ENCODE data around the gene CCT7. TPM values are rescaled to one million over a fixed set of nuclear protein-coding genes. Genes with fewer than 3 reads are reported as not detected.

Gene CCT7
- total and polyA plus RNA-seq, 8 donors = 124 to 243 (median 147) TPM

DNA sequence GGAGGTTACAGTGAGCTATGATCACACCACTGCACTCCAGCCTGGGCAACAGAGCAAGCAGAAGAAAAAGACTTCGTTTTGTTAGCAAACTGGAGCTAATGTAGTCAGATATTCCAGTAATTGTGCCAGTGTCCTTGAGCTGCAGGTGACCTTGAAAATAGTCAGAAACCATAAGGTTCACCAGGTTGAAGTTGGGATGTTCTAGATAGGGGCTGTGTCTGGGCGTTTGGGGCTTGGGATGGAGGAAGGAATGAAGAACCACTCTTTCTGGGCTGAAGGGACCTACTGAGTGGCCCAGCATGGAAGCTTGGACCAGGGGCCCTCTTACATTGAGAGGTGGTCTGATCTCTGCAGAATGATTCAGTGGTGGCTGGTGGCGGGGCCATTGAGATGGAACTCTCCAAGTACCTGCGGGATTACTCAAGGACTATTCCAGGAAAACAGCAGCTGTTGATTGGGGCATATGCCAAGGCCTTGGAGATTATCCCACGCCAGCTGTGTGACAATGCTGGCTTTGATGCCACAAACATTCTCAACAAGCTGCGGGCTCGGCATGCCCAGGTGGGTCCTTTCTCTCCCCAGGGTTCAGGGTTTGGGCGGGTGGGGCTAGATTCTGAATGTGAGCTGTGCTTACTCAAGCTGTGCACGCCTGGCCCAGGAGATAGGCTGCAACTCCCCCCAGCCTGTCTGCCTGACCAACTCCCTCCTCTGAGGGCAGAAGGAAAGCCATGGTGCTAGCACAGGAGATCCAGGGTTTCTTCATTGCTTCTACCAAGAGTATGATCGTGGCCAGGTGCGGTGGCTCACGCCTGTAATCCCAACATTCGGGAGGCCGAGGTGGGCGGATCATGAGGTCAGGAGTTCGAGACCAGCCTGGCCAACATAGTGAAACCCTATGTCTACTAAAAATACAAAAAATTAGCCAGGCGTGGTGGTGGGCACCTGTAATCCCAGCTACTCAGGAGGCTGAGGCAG, 17.1 kb downstream of the CCT7 start:
- Histone ChIP-seq H3K36me3 (peaks cover 70 to 93% (median 89%) of the 10 kb centered on the region in 4 donors), H3K27ac (no peak overlapping the region), H3K9me3 (no peaks in the 10 kb centered on the region), H3K27me3 (no peaks in the 10 kb centered on the region), H3K4me3 (no peak overlapping the region), H3K4me1 (no peaks in the 10 kb centered on the region)
- intact Hi-C loops (cut with DNase I; ENCODE audit: low total_unique reads) = no loop called here
- WGBS, 5 donors = 88 to 93% (median 89%) methylated on average over 13 to 17 of the region's 17 CpGs
- TF ChIP-seq EP300 (IDR thresholded peaks at IDR 0.05) = no peak
- no peak for DNase-seq

DNA sequence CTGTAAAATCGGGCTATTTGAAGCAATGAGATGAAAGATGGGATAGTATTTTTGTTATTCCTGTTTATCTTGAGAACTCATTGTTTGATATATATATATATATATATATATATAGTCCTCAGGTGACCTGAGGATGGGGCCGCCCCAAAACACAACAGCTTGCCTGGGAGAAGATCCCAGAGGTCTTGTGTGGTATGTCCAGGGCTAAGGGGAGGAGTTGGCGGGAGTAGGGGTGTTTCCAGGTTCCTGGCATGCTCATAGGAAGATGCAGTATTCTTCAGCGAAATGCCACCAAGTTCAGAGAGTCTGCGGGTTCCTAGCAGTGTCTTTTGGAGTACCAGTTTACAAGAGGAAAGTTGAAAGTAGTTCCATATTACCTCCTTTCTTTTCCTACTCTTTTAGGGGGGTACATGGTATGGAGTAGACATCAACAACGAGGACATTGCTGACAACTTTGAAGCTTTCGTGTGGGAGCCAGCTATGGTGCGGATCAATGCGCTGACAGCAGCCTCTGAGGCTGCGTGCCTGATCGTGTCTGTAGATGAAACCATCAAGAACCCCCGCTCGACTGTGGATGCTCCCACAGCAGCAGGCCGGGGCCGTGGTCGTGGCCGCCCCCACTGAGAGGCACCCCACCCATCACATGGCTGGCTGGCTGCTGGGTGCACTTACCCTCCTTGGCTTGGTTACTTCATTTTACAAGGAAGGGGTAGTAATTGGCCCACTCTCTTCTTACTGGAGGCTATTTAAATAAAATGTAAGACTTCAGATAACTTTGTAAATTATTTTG, 18.3 kb downstream of the CCT7 start:
- Histone ChIP-seq H3K36me3 (peaks cover 57 to 81% (median 77%) of the 10 kb centered on the region in 4 donors), H3K4me1 (no peaks in the 10 kb centered on the region), H3K27ac (no peak overlapping the region), H3K4me3 (no peak overlapping the region), H3K27me3 (no peaks in the 10 kb centered on the region), H3K9me3 (no peaks in the 10 kb centered on the region)
- intact Hi-C loops (cut with DNase I; ENCODE audit: low total_unique reads) = no loop called here
- TF ChIP-seq POLR2AphosphoS5 (IDR thresholded peaks at IDR 0.05) (no peak), POLR2A (IDR thresholded peaks at IDR 0.05) (no peak), EP300 (IDR thresholded peaks at IDR 0.05) (no peak)
- TF ChIP-seq, protein P1, sequence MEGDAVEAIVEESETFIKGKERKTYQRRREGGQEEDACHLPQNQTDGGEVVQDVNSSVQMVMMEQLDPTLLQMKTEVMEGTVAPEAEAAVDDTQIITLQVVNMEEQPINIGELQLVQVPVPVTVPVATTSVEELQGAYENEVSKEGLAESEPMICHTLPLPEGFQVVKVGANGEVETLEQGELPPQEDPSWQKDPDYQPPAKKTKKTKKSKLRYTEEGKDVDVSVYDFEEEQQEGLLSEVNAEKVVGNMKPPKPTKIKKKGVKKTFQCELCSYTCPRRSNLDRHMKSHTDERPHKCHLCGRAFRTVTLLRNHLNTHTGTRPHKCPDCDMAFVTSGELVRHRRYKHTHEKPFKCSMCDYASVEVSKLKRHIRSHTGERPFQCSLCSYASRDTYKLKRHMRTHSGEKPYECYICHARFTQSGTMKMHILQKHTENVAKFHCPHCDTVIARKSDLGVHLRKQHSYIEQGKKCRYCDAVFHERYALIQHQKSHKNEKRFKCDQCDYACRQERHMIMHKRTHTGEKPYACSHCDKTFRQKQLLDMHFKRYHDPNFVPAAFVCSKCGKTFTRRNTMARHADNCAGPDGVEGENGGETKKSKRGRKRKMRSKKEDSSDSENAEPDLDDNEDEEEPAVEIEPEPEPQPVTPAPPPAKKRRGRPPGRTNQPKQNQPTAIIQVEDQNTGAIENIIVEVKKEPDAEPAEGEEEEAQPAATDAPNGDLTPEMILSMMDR (IDR thresholded peaks at IDR 0.05) = no peak
- DNase-seq = no peak
- WGBS, 5 donors = 88 to 92% (median 90%) methylated on average over 12 to 17 of the region's 17 CpGs

DNA sequence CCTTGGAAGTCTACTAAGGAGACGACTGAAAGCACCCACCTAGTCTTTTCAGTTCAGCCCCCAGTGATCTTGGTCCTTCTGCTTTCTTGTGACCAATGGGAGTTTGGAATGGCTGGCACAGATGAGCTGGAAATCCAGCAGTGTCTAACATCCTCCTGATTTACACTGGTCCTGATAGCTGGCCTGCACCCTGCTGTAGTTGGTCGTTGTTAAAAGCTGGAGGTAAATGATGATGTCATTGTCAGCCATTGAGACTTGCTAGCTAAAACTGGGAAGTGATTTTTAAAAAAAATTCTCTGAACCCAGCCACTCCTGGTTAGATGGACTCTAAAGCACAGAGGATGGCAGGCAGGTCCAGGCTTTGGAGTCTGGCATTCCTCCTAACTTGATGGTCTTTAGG, 19.3 kb downstream of the CCT7 start:
- H3K4me3 ChIP-seq = no peak overlapping the region
- no peaks in the 10 kb centered on the region for H3K9me3 ChIP-seq
- DNase-seq = no peak
- TF ChIP-seq POLR2AphosphoS5 (IDR thresholded peaks at IDR 0.05) (no peak), POLR2A (IDR thresholded peaks at IDR 0.05) (no peak), EP300 (IDR thresholded peaks at IDR 0.05) (no peak)
- TF ChIP-seq, protein P1 (IDR thresholded peaks at IDR 0.05) = no peak
- peaks cover 48 to 71% (median 67%) of the 10 kb centered on the region in 4 donors for H3K36me3 ChIP-seq
- intact Hi-C loops (cut with DNase I; ENCODE audit: low total_unique reads) = no loop called here
- no peaks in the 10 kb centered on the region for H3K27me3 ChIP-seq
- H3K4me1 ChIP-seq = no peaks in the 10 kb centered on the region
- H3K27ac ChIP-seq = no peak overlapping the region
- WGBS, 5 donors = 53 to 69% (median 59%) methylated on average over 2 of the region's 2 CpGs

DNA sequence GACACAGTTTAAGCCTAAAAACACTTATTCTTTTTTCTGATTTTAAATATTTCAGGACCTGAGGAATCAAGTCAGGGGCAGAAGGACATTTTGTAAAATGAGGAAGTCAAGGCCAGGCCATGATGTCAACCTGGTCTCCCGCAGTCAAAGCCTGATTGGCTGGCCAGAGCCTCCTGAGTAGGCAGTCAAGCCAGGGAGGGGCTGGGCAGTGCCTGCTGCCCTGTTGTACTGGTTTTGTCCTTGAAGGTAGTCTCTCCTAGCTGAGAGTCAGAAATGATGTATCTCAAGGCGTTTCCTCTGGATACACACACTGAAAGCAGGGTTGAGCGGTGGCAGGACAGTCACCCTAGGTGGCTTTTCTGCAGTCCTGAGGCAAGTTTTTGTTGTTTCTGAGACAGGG, 19.8 kb downstream of the CCT7 start:
- intact Hi-C loops (cut with DNase I; ENCODE audit: low total_unique reads) = no loop called here
- no peaks in the 10 kb centered on the region for H3K27me3 ChIP-seq
- DNase-seq = no peak
- no peaks in the 10 kb centered on the region for H3K9me3 ChIP-seq
- 86 to 92% (median 87%) methylated on average over 3 of the region's 3 CpGs for WGBS, 5 donors
- H3K4me1 ChIP-seq = no peaks in the 10 kb centered on the region
- TF ChIP-seq POLR2A (IDR thresholded peaks at IDR 0.05) = no peak
- TF ChIP-seq, protein P1 (IDR thresholded peaks at IDR 0.05) = no peak
- TF ChIP-seq POLR2AphosphoS5 (IDR thresholded peaks at IDR 0.05) = no peak
- TF ChIP-seq EP300 (IDR thresholded peaks at IDR 0.05) = no peak
- no peak overlapping the region for H3K4me3 ChIP-seq
- H3K27ac ChIP-seq = no peak overlapping the region
- H3K36me3 ChIP-seq = peaks cover 43 to 68% (median 66%) of the 10 kb centered on the region in 4 donors
